Smooth muscle cell (in vitro differentiated cells): ENCODE data around the gene ALPG. TPM values are rescaled to one million over a fixed set of nuclear protein-coding genes. Genes with fewer than 3 reads are reported as not detected.

Experiments
- DNase-seq: peaks from one replicate; lab custom pipeline; 2025; ENCODE audit not compliant: unreplicated experiment; lab: John Stamatoyannopoulos, UW
- H2AFZ ChIP-seq: fragments of 200-600 bp; sonication (generic); 2 replicates; pipeline ENCODE4 v1.6.0; 2016; ENCODE audit warnings: antibody characterized with exemption, low read depth, mild to moderate bottlenecking
- H3F3A ChIP-seq: fragments of 200-600 bp; sonication (generic); 2 replicates; pipeline ENCODE4 v1.6.0; 2017; ENCODE audit warnings: antibody characterized with exemption, low read depth
- H3K27ac ChIP-seq: fragments of 200-600 bp; sonication (generic); 2 replicates; pipeline ENCODE4 v1.5.1; 2016; ENCODE audit warnings: low read depth, mild to moderate bottlenecking
- H3K27me3 ChIP-seq: fragments of 200-600 bp; sonication (generic); 2 replicates; pipeline ENCODE4 v1.6.1; 2016; ENCODE audit warnings: low read depth, mild to moderate bottlenecking
- H3K36me3 ChIP-seq: fragments of 200-600 bp; sonication (generic); 2 replicates; pipeline ENCODE4 v1.5.1; 2016; ENCODE audit warnings: low read depth
- H3K4me1 ChIP-seq: fragments of 200-600 bp; sonication (generic); 2 replicates; pipeline ENCODE4 v1.5.1; 2016; ENCODE audit warnings: low read depth
- H3K4me2 ChIP-seq: fragments of 200-600 bp; sonication (generic); 2 replicates; pipeline ENCODE4 v1.6.0; 2016; ENCODE audit warnings: mild to moderate bottlenecking
- H3K4me3 ChIP-seq: fragments of 200-600 bp; sonication (generic); 2 replicates; pipeline ENCODE4 v1.5.1; 2016; ENCODE audit warnings: mild to moderate bottlenecking
- H3K79me2 ChIP-seq: fragments of 200-600 bp; sonication (generic); 2 replicates; pipeline ENCODE4 v1.6.0; 2016; ENCODE audit warnings: low read depth, mild to moderate bottlenecking
- H3K9ac ChIP-seq: fragments of 200-600 bp; sonication (generic); 2 replicates; pipeline ENCODE4 v1.6.0; 2016; ENCODE audit warnings: low read depth
- H3K9me3 ChIP-seq: fragments of 200-600 bp; sonication (generic); replicated peaks from 2 replicates; pipeline ENCODE4 v1.5.1; 2016; ENCODE audit warnings: low read depth
- H4K20me1 ChIP-seq: fragments of 200-600 bp; sonication (generic); 2 replicates; pipeline ENCODE4 v1.6.0; 2016; ENCODE audit warnings: low read depth
- WGBS: methylation state at CpG from one replicate; pipeline ENCODE4 v1.1.7; 2016; ENCODE audit warnings: low lambda C conversion rate; 5-methylcytosine and 5-hydroxymethylcytosine counted together
- polyA plus RNA-seq: library from polyadenylated mRNA; unstranded; fragments of >200 nt; fragmentation: Nextera tagmentation; extraction: Ambion mirVana; gene quantifications from 2 replicates; pipeline ENCODE4 v1.2.1, GENCODE V29; 2016
- total RNA-seq: library from RNA; depleted of rRNA; stranded (reverse); fragments of >200 nt; gene quantifications from 2 replicates; pipeline ENCODE4 v1.2.3, GENCODE V29; 2014
- TF ChIP-seq, protein P1 (sequence below): fragments of 200-600 bp; sonication (generic); IDR thresholded peaks from 2 replicates; pipeline ENCODE4 v1.5.1; 2017; ENCODE audit warnings: borderline replicate concordance, mild to moderate bottlenecking, antibody characterized with exemption; ENCODE audit not compliant: insufficient read depth, poor library complexity, severe bottlenecking

ALPG gene
- total and polyA plus RNA-seq, 2 experiments from 2014 or later, result not detected

DNA sequence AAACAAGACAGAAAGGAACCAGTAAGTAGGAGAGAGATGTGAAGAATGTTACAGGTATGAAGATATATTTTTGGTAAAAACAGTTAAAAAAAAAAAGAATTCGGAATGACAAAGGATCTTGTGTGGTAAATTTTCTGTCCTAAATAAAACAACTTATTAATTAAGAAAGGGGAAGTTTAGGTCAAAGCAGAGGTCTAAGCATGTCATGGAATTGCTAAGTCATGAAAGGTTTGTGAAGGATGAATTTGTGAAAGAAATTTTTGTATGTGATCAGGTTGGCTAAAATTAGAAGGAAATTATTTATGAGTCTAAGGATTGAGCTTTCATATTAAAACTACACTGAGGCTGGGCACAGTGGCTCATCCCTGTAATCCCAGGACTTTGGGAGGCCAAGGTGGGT lies 11.1 kb upstream of the ALPG start:
- 96% methylated on average over 1 of the region's 1 CpG for WGBS
- Histone ChIP-seq H4K20me1 (no peaks in the 10 kb centered on the region), H2AFZ (peak overlapping the region; percentile 58), H3K9ac (no peak overlapping the region), H3K4me3 (no peak overlapping the region), H3K4me2 (no peak overlapping the region), H3K36me3 (no peaks in the 10 kb centered on the region), H3K27ac (no peak overlapping the region), H3K4me1 (no peaks in the 10 kb centered on the region), H3K27me3 (no peaks in the 10 kb centered on the region), H3K79me2 (no peaks in the 10 kb centered on the region), H3F3A (no peaks in the 10 kb centered on the region), H3K9me3 (no peaks in the 10 kb centered on the region)
- DNase-seq, result no peak
- TF ChIP-seq, protein P1, sequence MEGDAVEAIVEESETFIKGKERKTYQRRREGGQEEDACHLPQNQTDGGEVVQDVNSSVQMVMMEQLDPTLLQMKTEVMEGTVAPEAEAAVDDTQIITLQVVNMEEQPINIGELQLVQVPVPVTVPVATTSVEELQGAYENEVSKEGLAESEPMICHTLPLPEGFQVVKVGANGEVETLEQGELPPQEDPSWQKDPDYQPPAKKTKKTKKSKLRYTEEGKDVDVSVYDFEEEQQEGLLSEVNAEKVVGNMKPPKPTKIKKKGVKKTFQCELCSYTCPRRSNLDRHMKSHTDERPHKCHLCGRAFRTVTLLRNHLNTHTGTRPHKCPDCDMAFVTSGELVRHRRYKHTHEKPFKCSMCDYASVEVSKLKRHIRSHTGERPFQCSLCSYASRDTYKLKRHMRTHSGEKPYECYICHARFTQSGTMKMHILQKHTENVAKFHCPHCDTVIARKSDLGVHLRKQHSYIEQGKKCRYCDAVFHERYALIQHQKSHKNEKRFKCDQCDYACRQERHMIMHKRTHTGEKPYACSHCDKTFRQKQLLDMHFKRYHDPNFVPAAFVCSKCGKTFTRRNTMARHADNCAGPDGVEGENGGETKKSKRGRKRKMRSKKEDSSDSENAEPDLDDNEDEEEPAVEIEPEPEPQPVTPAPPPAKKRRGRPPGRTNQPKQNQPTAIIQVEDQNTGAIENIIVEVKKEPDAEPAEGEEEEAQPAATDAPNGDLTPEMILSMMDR, result no peak

DNA sequence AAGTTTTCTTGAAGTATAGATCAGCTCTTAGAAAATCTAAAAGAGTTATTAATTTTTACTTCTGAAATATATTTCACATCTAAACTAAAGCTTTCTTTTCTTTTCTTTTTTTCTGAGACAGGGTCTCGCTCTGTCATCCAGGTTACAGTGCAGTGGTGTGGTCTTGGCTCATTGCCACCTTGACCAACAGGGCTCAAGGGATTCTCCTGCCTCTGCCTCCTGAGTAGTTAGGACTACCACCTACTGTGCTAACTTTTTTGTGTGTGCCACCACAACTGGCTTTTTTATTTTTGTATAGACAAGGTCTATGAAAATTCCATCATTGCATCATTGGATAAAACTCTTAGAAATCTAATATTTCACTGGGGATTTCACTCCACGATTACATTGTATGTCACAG lies 10.0 kb upstream of the ALPG start:
- Histone ChIP-seq H3K27me3 (no peaks in the 10 kb centered on the region), H3K4me1 (no peaks in the 10 kb centered on the region), H3K79me2 (no peaks in the 10 kb centered on the region), H2AFZ (no peak overlapping the region), H3K27ac (no peak overlapping the region), H3K4me3 (no peak overlapping the region), H3K4me2 (no peak overlapping the region), H3K9me3 (no peaks in the 10 kb centered on the region), H3K36me3 (no peaks in the 10 kb centered on the region), H3K9ac (no peak overlapping the region), H3F3A (no peaks in the 10 kb centered on the region), H4K20me1 (no peaks in the 10 kb centered on the region)
- TF ChIP-seq, protein P1, result no peak
- no peak for DNase-seq
- WGBS, result 100% methylated on average over 2 of the region's 2 CpGs

DNA sequence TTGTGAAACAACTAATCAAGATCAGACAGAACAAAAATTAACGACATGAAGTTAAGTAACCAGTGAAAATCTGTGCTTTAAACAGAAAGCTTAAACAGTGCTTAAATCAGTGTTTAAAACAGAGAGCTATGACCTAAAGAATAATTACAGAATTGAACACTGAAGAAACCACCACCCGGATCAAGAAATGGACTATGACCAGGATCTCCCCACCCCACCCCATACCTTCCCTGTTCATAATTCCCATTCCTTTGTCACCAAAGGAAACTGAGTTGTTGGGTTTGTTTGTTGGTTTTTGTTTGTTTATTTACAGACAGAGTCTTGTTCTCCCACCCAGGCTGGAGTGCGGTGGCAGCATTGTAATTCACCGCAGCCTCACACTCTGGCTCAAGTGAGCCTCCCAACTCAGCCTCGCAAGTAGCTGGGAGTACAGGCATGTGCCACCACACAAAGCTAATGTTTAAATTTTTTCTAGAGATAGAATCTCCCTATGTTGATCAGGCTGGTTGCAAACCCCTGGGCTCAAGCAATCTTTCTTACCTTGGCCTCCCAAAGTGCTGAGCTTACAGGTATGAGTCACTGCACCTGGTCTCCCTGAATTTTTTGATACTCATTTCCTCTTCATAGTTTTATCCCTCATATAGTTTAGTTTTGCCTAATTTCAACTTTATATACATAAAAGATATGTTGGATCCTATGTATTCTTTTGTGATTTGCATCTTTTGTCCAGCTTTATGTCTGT lies 8.2 kb upstream of the ALPG start:
- Histone ChIP-seq H3K79me2 (no peaks in the 10 kb centered on the region), H3F3A (no peaks in the 10 kb centered on the region), H3K27ac (no peak overlapping the region), H3K27me3 (no peaks in the 10 kb centered on the region), H3K9me3 (no peaks in the 10 kb centered on the region), H3K4me3 (no peak overlapping the region), H3K9ac (no peak overlapping the region), H3K36me3 (no peaks in the 10 kb centered on the region), H3K4me2 (no peak overlapping the region), H2AFZ (no peak overlapping the region), H3K4me1 (no peaks in the 10 kb centered on the region), H4K20me1 (no peaks in the 10 kb centered on the region)
- TF ChIP-seq, protein P1, result no peak
- no peak for DNase-seq
- WGBS, result 95% methylated on average over 5 of the region's 5 CpGs
